ENCODE measurements around the gene MAP4. TPM values are rescaled to one million over a fixed set of nuclear protein-coding genes. Genes with fewer than 3 reads are reported as not detected.

MAP4 gene
- total and polyA plus RNA-seq, 7 donors, result 85.5 to 1,424 (median 819) TPM

- WGBS, 3 donors, result 73 to 84% (median 78%) methylated on average over 3 of the region's 3 CpGs
- intact Hi-C loops (cut with DNase I), result no loop called here
- TF ChIP-seq CTCF (IDR thresholded peaks at IDR 0.05), result no peak
- H3K27me3 ChIP-seq (ENCODE audit: insufficient read depth in 3 of 3, low read length in 2 of 3), result no peaks in the 10 kb centered on the region
- peak in 1 of 4 donors; percentile 35 for ATAC-seq
- H3K36me3 ChIP-seq (ENCODE audit: insufficient read depth in 1 of 2, low read depth in 1 of 2), result peaks cover 0 to 66% of the 10 kb centered on the region in 2 donors
- H3K27ac ChIP-seq, result no peak overlapping the region
- H3K9me3 ChIP-seq, result no peaks in the 10 kb centered on the region
- no peaks in the 10 kb centered on the region for H3K4me1 ChIP-seq
- H3K4me3 ChIP-seq, result no peak overlapping the region
- DNase-seq, result no peak
Observed at GRCh38 chr3:47884603-47885002, 131.6 kb downstream of the MAP4 start.

GRCh38 chr3:47882338-47882737 is 133.9 kb downstream of the MAP4 start:
- peaks cover 0 to 61% of the 10 kb centered on the region in 2 donors for H3K36me3 ChIP-seq (ENCODE audit: insufficient read depth in 1 of 2, low read depth in 1 of 2)
- DNase-seq (no peak), ATAC-seq (no peak)
- H3K4me3 ChIP-seq, result no peak overlapping the region
- intact Hi-C loops (cut with DNase I), result no loop called here
- H3K27ac ChIP-seq, result no peak overlapping the region
- WGBS, 3 donors, result 88 to 96% (median 94%) methylated on average over 2 of the region's 2 CpGs
- TF ChIP-seq CTCF (IDR thresholded peaks at IDR 0.05), result no peak
- no peaks in the 10 kb centered on the region for H3K4me1 ChIP-seq
- H3K9me3 ChIP-seq, result no peaks in the 10 kb centered on the region
- H3K27me3 ChIP-seq (ENCODE audit: insufficient read depth in 3 of 3, low read length in 2 of 3), result no peaks in the 10 kb centered on the region

- no peaks in the 10 kb centered on the region for H3K27me3 ChIP-seq (ENCODE audit: insufficient read depth in 3 of 3, low read length in 2 of 3)
- ATAC-seq (no peak), DNase-seq (no peak)
- peak overlapping the region; percentile 4 for H3K27ac ChIP-seq
- no peaks in the 10 kb centered on the region for H3K9me3 ChIP-seq
- no peak for TF ChIP-seq CTCF (IDR thresholded peaks at IDR 0.05)
- peaks cover 8% of the 10 kb centered on the region for H3K4me1 ChIP-seq
- intact Hi-C loops (cut with DNase I), result no loop called here
- peaks cover 8 to 79% of the 10 kb centered on the region in 2 donors for H3K36me3 ChIP-seq (ENCODE audit: insufficient read depth in 1 of 2, low read depth in 1 of 2)
- H3K4me3 ChIP-seq, result no peak overlapping the region
Observed at GRCh38 chr3:47877719-47878118, 138.5 kb downstream of the MAP4 start.

GRCh38 chr3:47877290-47877689 is 138.9 kb downstream of the MAP4 start:
- WGBS, 3 donors, result 60 to 67% (median 61%) methylated on average over 3 of the region's 3 CpGs
- intact Hi-C loops (cut with DNase I), result no loop called here
- no peak for TF ChIP-seq CTCF (IDR thresholded peaks at IDR 0.05)
- Histone ChIP-seq H3K36me3 (ENCODE audit: insufficient read depth in 1 of 2, low read depth in 1 of 2) (peaks cover 8 to 80% of the 10 kb centered on the region in 2 donors), H3K9me3 (no peaks in the 10 kb centered on the region), H3K27ac (peak overlapping the region; percentile 4), H3K4me1 (peaks cover 8% of the 10 kb centered on the region), H3K27me3 (ENCODE audit: insufficient read depth in 3 of 3, low read length in 2 of 3) (no peaks in the 10 kb centered on the region), H3K4me3 (no peak overlapping the region)
- ATAC-seq, result no peak
- no peak for DNase-seq

GRCh38 chr3:47874913-47875312 is 141.3 kb downstream of the MAP4 start:
- intact Hi-C loops (cut with DNase I), result no loop called here
- Histone ChIP-seq H3K36me3 (ENCODE audit: insufficient read depth in 1 of 2, low read depth in 1 of 2) (peaks cover 10 to 91% of the 10 kb centered on the region in 2 donors), H3K4me1 (peaks cover 8% of the 10 kb centered on the region), H3K27ac (peak overlapping the region; percentile 4), H3K27me3 (ENCODE audit: insufficient read depth in 3 of 3, low read length in 2 of 3) (no peaks in the 10 kb centered on the region), H3K9me3 (no peaks in the 10 kb centered on the region), H3K4me3 (no peak overlapping the region)
- DNase-seq (no peak), ATAC-seq (no peak)
- 21 to 52% (median 44%) methylated on average over 1 of the region's 1 CpG for WGBS, 3 donors
- TF ChIP-seq CTCF (IDR thresholded peaks at IDR 0.05), result no peak
